Activated T-cell treated with anti-CD3 and anti-CD28 coated beads, Interleukin-2, amount 50 U/mL, for 24 hours (primary cell): Measurements from ENCODE around the gene NFATC4.
A peak's percentile ranks its signal among the peaks of the same experiment; 100 is the strongest.

Experiments
- DNase-seq: peaks from one replicate; pipeline ENCODE4 v3.0.0-alpha.2; 2020
- H3K27ac Mint-ChIP-seq: 2 replicates; pipeline ENCODE4 v1.8.0; 2020; ENCODE audit warnings: mild to moderate bottlenecking, mixed read lengths
- H3K27me3 Mint-ChIP-seq: 2 replicates; pipeline ENCODE4 v1.8.0; 2020; ENCODE audit warnings: mixed read lengths
- H3K36me3 Mint-ChIP-seq: 2 replicates; pipeline ENCODE4 v1.8.0; 2020; ENCODE audit warnings: low read depth, mixed read lengths
- H3K4me1 Mint-ChIP-seq: 2 replicates; pipeline ENCODE4 v1.8.0; 2020; ENCODE audit warnings: low read depth, mixed read lengths
- H3K4me3 Mint-ChIP-seq: 2 replicates; pipeline ENCODE4 v1.8.0; 2020; ENCODE audit warnings: mild to moderate bottlenecking, moderate library complexity, mixed read lengths
- H3K9me3 Mint-ChIP-seq: 2 replicates; pipeline ENCODE4 v1.8.0; 2020; ENCODE audit warnings: mixed read lengths

Gene NFATC4

DNA sequence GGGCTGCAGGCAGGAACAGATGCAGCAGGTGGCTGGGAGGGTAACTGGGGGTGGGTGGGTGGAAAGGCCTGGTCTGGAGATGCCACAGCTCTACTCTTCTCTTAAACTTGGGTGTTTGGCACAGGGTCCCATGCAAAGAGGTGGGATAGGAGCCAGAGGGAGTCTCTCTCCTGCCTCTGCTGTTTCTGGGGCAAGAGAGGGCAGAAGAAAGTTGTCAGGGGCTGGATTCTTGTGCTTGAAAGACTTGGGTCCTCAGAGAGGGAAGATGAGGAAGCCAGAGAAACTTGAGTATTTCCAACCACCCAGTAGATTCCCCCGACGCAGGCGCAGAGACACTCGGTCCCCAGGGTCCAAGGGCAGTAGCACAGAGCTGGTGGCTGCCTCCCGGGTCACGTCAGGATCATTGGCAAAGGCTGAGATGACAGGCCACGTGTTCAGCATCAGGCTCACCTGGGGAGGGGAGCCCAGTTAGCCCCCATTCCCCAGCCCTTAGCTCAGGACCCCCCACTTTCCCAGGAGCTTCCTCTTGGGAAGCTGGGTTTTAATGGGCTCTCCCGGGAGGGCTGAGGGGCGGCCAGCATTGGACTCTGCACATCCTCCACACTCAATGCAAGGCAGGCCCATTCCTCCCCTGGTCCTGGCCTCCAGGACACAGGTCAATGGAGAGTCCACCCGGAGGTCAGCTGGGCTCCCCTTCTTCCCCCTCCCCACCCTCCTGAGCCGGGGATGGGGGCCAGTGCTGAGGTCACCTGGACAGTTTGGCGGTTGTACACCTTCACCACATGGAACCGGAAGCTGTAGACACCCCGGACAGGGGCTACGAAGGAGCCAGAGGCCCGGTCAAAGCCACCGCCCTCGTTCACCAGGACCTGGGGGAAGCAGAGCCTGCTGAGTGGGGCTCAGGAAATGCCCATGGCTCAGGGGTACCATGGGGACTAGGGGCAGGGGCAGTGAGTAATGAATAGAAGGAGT is 59.8 kb downstream of the NFATC4 start:
- Mint-ChIP-seq H3K27ac (no peak overlapping the region), H3K4me1 (peaks cover 47% of the 10 kb centered on the region), H3K9me3 (no peaks in the 10 kb centered on the region), H3K4me3 (no peak overlapping the region), H3K27me3 (no peaks in the 10 kb centered on the region), H3K36me3 (peaks cover 25% of the 10 kb centered on the region)
- no peak for DNase-seq

DNA sequence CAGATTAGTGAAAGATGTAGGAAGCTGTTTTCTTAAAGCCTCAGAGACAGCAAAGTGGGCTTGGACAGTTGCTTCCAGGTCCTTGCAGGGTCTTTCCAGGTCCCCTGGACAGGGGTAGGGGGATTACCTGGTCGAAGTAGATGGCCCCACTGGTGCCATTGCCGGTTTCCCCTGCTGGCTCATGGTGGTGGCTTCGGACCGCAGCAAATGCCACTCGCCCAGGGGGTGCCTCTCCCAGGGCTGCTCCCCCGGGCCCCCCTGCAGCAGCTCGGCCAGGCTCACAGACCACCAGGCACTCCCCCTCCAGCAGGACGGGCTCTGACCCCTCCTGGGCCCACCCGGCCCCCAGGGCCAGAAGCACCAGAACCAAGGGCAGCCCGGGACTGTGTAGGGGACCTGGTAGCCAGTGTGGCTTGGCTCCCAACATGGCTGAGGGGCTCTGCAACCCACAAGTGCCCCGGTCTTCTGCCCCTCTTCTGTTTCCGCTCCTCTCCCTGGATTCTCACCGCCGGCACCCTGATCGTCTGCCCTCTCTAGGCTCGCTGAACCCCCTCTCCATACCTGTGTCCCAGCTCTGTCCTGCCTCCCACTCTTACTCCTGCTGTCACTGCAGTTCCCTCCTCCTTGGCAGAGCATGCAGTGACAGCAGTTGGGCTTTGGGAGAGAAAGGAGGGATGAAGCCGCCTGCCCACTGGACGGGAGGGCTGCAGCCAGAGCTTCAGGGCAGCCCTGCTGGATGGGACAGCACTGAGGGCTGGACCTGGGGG is 60.8 kb downstream of the NFATC4 start:
- Mint-ChIP-seq H3K36me3 (peaks cover 35% of the 10 kb centered on the region), H3K27ac (peak overlapping the region; percentile 98), H3K9me3 (no peaks in the 10 kb centered on the region), H3K4me1 (peaks cover 52% of the 10 kb centered on the region), H3K4me3 (peak overlapping the region; percentile 88), H3K27me3 (no peaks in the 10 kb centered on the region)
- no peak for DNase-seq
